GM19099 (cell line): Measurements from ENCODE around the gene RASA3.

Experiments
- POLR2A ChIP-seq: IDR thresholded peaks from 3 replicates; pipeline ENCODE4 v1.6.1; 2011; ENCODE audit warnings: low read depth; ENCODE audit not compliant: insufficient read length; ENCODE audit errors: extremely low read depth

RASA3 gene

GRCh38 chr13:114041493-114041892 lies 90.9 kb downstream of the RASA3 start:
- TF ChIP-seq POLR2A, result no peak

GRCh38 chr13:114039471-114040141 lies 92.8 kb downstream of the RASA3 start:
- no peak for TF ChIP-seq POLR2A

- no peak for TF ChIP-seq POLR2A
Observed at GRCh38 chr13:114038900-114039299, 93.5 kb downstream of the RASA3 start.

- no peak for TF ChIP-seq POLR2A
Observed at GRCh38 chr13:114038211-114038613, 94.2 kb downstream of the RASA3 start.

GRCh38 chr13:114037674-114038073 lies 94.7 kb downstream of the RASA3 start:
- TF ChIP-seq POLR2A, result no peak

DNA sequence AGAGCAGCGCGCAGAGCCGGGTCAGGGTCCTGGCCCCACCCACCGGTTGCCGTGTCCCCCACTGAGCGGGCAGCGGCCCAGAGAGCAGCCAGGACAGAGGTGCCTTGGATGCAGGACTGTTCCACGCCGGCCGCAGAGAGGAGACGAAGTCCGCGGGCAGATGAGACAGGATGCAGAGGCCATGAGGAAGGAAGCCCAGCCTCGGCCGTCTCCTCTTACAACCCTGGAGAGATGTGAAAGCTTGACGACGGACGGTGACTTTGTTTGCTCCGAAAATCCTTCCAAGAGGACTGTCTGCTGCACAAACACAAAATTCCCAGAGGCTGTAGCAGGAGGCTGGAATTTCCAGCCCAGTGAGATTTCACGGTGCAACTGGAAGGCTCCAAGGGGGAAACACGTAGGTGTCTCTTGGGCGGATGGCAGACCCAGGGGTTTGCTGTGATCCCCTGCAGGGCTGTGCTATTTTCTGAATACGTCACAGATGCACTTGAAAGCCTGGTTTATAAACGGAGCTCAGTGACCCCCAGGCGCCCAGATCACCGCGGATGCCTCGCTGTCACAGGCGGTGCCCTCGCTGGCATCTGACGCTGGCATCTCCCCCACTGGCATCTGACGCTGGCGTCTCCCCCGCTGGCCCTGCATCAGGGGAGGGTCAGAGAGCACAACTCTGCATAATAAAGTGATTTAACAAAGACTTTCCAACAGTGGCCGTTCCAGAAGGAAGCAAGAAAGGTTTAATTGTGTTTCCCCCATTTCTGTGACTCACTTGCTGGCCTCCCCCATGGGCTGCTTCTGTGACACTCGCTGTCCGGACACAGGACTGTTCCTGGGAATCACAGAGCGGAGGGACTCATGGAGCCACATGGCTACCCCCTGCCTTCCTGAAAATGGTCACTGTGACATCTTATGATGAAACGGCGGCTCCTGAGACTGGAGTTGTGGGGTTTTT lies 96.6 kb downstream of the RASA3 start:
- no peak for TF ChIP-seq POLR2A

DNA sequence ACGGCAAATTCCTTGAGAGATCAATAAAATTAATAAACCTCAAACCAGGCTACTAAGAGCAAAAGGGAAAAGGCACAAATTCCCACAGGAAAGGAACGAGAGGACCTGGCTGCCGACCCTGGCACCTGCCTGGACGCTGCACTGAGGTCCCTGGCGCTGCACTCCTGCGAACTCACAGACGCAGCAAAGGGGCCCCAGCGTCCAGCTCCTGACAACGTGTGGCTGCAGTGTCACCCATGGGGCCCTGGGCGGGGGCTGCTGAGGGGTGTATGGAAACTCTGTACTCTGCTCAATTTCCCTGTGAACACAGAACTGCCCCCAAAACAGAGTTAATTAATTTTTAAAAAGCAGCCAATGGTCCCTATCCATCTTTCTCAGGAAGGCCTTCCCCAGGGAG lies 97.2 kb downstream of the RASA3 start:
- no peak for TF ChIP-seq POLR2A

- no peak for TF ChIP-seq POLR2A
Observed at GRCh38 chr13:114034481-114034891, 97.9 kb downstream of the RASA3 start.

GRCh38 chr13:114033541-114034315 lies 98.7 kb downstream of the RASA3 start:
- no peak for TF ChIP-seq POLR2A

DNA sequence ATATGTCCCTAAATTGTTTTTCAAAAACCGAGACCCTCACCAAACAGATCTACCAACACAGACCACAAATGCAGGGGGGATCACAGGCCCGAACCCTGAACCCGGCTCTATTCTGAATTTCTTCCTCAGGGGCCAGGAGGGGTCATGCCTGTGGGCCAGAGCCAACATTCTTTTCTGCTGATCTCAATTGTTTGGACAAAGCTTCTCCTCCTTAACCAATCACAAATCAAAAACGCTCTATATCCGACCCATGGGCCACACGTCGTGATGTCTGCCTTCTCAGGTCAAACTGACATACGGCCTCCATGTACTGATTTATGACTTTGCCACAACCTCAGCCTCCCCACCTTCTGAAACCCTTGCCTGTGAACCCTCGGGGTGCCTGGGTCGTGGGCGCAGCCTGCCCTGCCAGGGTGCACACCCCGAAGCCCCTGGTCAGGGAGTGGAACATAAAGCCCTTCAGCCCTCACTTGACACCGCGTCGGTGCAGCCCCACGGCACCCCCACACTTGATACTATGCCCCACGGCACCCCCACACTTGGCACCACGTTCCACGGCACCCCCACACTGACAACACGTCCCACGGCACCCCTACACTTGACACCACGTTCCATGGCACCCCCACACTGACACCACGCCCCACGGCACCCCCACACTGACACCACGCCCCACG lies 100.2 kb downstream of the RASA3 start:
- TF ChIP-seq POLR2A, result no peak

- TF ChIP-seq POLR2A, result no peak
Observed at GRCh38 chr13:114031631-114032030, 100.8 kb downstream of the RASA3 start.

DNA sequence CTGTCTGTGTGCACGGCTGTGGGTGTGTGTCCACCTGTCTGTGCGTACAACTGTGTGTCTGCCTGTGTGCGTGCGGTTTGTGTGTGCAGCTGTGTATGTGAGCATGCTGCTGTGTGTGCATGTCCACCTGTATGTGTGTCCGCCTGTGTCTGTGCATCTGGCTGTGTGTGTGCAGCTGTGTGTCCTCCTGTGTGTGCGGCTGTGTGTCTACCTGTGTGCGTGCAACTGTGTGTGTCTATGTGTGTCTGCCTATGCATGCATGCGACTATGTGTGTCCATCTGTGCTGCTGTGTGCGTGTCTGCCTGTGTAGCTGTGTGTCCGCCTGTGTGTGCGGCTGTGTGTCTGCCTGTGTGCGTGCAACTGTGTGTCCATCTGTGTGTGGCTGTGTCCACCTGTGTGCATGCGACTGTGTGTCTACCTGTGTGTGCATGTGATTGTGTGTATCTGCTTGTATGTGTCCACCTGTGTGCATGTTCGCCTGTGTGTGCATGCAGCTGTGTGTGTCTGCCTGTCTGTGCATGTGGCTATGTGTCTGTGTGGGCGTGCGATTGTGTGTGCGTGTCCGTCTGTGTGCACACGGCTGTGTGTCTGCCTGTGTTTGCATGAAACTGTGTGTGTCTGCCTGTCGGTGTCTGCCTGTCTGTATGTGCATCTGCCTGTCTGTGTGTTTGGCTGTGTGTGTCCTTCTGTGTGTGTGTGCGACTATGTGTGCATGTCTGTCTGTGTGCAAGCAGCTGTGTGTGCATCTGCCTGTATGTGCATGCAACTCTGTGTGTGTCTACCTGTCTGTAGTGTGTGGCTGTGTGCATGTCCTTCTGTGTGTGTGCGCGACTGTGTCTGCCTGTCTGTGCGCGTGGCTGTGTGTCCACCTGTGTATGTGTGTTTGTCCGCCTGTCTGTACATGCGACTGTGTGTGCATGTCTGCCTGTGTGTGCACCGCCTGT lies 101.5 kb downstream of the RASA3 start:
- no peak for TF ChIP-seq POLR2A

- no peak for TF ChIP-seq POLR2A
Observed at GRCh38 chr13:114029866-114030625, 102.4 kb downstream of the RASA3 start.
